Measurements from ENCODE around the gene SPIC.

SPIC gene

DNA sequence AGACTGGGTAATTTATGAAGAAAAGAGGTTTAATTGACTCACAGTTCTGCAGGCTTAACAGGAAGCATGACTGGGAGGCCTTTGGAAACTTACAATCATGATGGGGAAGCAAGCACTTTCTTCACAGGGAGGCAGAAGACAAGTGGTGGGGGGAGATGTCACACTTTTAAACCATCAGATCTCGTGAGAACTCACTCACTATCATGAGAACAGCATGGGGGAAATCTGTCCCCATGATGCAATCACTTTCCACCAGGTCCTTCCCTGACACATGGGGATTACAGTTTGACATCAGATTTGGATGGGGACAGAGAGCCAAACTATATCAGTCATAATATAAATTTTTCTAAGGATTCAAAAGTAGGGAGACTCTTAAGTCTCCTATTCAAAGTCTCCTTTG is 46.0 kb downstream of the SPIC start:
- no peak overlapping the region for H3K4me3 ChIP-seq (ENCODE audit: low read depth, low read length)
- no peak for DNase-seq (ENCODE audit: low read depth)
- TF ChIP-seq, protein P1, sequence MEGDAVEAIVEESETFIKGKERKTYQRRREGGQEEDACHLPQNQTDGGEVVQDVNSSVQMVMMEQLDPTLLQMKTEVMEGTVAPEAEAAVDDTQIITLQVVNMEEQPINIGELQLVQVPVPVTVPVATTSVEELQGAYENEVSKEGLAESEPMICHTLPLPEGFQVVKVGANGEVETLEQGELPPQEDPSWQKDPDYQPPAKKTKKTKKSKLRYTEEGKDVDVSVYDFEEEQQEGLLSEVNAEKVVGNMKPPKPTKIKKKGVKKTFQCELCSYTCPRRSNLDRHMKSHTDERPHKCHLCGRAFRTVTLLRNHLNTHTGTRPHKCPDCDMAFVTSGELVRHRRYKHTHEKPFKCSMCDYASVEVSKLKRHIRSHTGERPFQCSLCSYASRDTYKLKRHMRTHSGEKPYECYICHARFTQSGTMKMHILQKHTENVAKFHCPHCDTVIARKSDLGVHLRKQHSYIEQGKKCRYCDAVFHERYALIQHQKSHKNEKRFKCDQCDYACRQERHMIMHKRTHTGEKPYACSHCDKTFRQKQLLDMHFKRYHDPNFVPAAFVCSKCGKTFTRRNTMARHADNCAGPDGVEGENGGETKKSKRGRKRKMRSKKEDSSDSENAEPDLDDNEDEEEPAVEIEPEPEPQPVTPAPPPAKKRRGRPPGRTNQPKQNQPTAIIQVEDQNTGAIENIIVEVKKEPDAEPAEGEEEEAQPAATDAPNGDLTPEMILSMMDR (IDR thresholded peaks at IDR 0.05; ENCODE audit: low read depth, low read length, missing control alignments), result no peak

DNA sequence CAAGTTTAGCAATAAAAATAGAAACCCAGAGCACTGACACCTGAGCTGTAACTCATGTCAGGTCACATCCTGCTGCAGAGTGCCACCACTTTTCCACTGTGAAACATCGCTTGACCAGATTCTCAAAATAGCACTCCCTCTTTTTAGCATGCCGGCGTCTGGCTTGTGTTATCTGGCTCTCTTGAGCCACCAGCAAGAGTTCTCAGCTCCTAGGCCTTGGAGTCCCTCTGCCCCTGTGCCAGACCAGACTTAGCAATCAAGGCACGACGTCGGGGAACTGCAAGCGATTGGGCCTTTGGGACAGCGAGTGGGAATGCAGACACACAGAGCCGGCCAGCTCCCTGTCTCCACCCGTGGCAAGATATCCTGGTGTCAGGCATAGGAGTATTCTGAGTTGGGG is 52.5 kb downstream of the SPIC start:
- DNase-seq (ENCODE audit: low read depth), result no peak
- no peak overlapping the region for H3K4me3 ChIP-seq (ENCODE audit: low read depth, low read length)
- TF ChIP-seq, protein P1 (IDR thresholded peaks at IDR 0.05; ENCODE audit: low read depth, low read length, missing control alignments), result no peak

DNA sequence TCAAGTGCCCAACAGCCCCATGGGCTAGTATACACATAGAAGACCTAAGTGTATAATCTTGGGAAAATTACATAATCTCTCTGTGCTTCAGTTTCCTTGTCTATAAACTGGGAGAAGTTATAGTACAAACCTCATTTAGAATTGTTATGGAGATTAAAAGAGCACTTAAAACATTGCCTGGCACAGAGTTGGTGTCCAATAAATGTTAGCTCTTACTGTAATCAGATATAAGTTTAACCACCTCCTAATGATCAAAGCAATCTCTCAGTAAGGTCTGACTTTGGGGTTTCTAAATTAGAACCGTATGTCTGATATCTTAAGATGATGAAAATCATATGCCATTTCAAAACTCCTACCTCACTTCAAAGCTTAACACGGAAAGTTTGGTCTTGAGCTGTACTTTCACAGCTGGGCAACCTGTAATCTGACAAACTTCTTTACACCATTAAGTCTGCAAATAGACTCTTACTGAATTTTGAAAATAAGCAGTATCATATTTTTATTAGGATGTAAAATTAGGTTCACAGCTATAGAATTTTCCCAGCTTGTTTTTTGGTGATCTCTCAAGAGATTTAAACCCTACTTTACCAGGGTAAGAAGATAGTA is 61.0 kb downstream of the SPIC start:
- DNase-seq (ENCODE audit: low read depth), result no peak
- TF ChIP-seq, protein P1 (IDR thresholded peaks at IDR 0.05; ENCODE audit: low read depth, low read length, missing control alignments), result no peak
- H3K4me3 ChIP-seq (ENCODE audit: low read depth, low read length), result no peak overlapping the region
